Gastrocnemius medialis (tissue), 4 donors: Measurements from ENCODE around the gene CLDND2.

Experiments used
- CTCF ChIP-seq, 5 experiments: fragments of 450-650 bp in 3 of 5; fragments of 200-600 bp in 2 of 5; sonication (generic) in 2 of 5; IDR thresholded peaks in 4 of 5; conservative IDR thresholded peaks in 1 of 5; 1 replicate in 4 of 5; 2 replicates in 1 of 5; pipeline ENCODE4 v1.5.1; 2016 to 2019; ENCODE audit warnings: antibody characterized with exemption in 5 of 5, mild to moderate bottlenecking in 3 of 5, moderate library complexity in 3 of 5
- POLR2A ChIP-seq, 2 donors: fragments of 450-650 bp; IDR thresholded peaks; one replicate each; pipeline ENCODE4 v1.6.1; 2017; ENCODE audit warnings: antibody characterized with exemption in 2 of 2, mild to moderate bottlenecking in 2 of 2, moderate library complexity in 2 of 2

GRCh38 chr19:51330366-51330765, 38.4 kb downstream of the CLDND2 start:
- TF ChIP-seq CTCF (IDR thresholded peaks at IDR 0.05 in 4 of 5, conservative IDR thresholded peaks at IDR 0.05 in 1 of 5) (no peak), POLR2A (IDR thresholded peaks at IDR 0.05) (no peak)
